Endodermal cell (in vitro differentiated cells): ENCODE results near the gene IL10RA. TPM values are rescaled to one million over a fixed set of nuclear protein-coding genes. Genes with fewer than 3 reads are reported as not detected.
"Not testable (repeated sequence)": the region's sequence is repeated elsewhere in the genome, so short reads cannot be mapped to it uniquely, and the experiment has no call there.

ENCODE experiments used
- DNase-seq: peaks from one replicate; pipeline ENCODE4 v3.0.0-alpha.2; 2017
- H3K27ac ChIP-seq: 2 replicates; pipeline ENCODE4 v1.5.1; 2013; ENCODE audit warnings: mild to moderate bottlenecking, low read depth, low read length, moderate library complexity
- H3K27me3 ChIP-seq: 2 replicates; pipeline ENCODE4 v1.6.1; 2013; ENCODE audit warnings: mild to moderate bottlenecking, low read length, moderate library complexity; ENCODE audit not compliant: insufficient read depth, control insufficient read depth, poor library complexity, severe bottlenecking
- H3K36me3 ChIP-seq: 2 replicates; pipeline ENCODE4 v1.7.0; 2013; ENCODE audit warnings: mild to moderate bottlenecking, low read length, moderate library complexity; ENCODE audit not compliant: control insufficient read depth, insufficient read depth
- H3K4me1 ChIP-seq: one replicate; pipeline ENCODE4 v1.7.0; 2013; ENCODE audit warnings: low read length; ENCODE audit not compliant: control insufficient read depth, insufficient read depth
- H3K4me3 ChIP-seq: 2 replicates; pipeline ENCODE4 v1.5.1; 2013; ENCODE audit warnings: mild to moderate bottlenecking, low read length, moderate library complexity
- H3K9ac ChIP-seq: 2 replicates; pipeline ENCODE4 v1.6.1; 2013; ENCODE audit warnings: mild to moderate bottlenecking, low read length, moderate library complexity; ENCODE audit not compliant: poor library complexity, severe bottlenecking; ENCODE audit errors: extremely low read depth
- H3K9me3 ChIP-seq: 2 replicates; pipeline ENCODE4 v1.6.1; 2013; ENCODE audit warnings: mild to moderate bottlenecking, low read length, moderate library complexity; ENCODE audit not compliant: control insufficient read depth
- H3K27ac Mint-ChIP-seq: 2 replicates; pipeline ENCODE4 v1.8.0; 2020; ENCODE audit warnings: mixed read lengths
- H3K27me3 Mint-ChIP-seq: 2 replicates; pipeline ENCODE4 v1.8.0; 2021; ENCODE audit warnings: mild to moderate bottlenecking, mixed read lengths; ENCODE audit not compliant: insufficient read depth
- H3K36me3 Mint-ChIP-seq: 2 replicates; pipeline ENCODE4 v1.8.0; 2020; ENCODE audit warnings: low read depth, mixed read lengths
- H3K4me1 Mint-ChIP-seq: 2 replicates; pipeline ENCODE4 v1.8.0; 2020; ENCODE audit warnings: mixed read lengths
- H3K4me3 Mint-ChIP-seq: 2 replicates; pipeline ENCODE4 v1.8.0; 2020; ENCODE audit warnings: mild to moderate bottlenecking, moderate library complexity, mixed read lengths
- H3K9me3 Mint-ChIP-seq: 2 replicates; pipeline ENCODE4 v1.8.0; 2020; ENCODE audit warnings: mild to moderate bottlenecking, mixed read lengths
- WGBS, 2 experiments: methylation state at CpG; one replicate each; pipeline versions ENCODE4 v1.1.5 to v1.1.7; 2013; ENCODE audit warnings: missing lambda C conversion rate in 2 of 2, mixed read lengths in 1 of 2; ENCODE audit not compliant: insufficient coverage in 1 of 2, insufficient read length in 1 of 2; 5-methylcytosine and 5-hydroxymethylcytosine counted together
- total RNA-seq, 2 donors: library from RNA; stranded (reverse); fragmentation: NEBNext Ultra II Directional in 1 of 2; extraction: Animal tissue kit (Norgen Biotek cat#: 25700) in 1 of 2; gene quantifications; 2 replicates in 1 of 2; 3 replicates in 1 of 2; pipeline ENCODE4 v1.2.1, GENCODE V29; 2021
- TF ChIP-seq, protein P1 (sequence below): fragments of 200-600 bp; sonication (generic); conservative IDR thresholded peaks from 2 replicates; pipeline ENCODE4 v1.5.0; 2021; ENCODE audit warnings: antibody characterized with exemption, mild to moderate bottlenecking

Gene IL10RA
- total RNA-seq, 2 donors from 2014 or later: 0.46 to 0.51 TPM

DNA sequence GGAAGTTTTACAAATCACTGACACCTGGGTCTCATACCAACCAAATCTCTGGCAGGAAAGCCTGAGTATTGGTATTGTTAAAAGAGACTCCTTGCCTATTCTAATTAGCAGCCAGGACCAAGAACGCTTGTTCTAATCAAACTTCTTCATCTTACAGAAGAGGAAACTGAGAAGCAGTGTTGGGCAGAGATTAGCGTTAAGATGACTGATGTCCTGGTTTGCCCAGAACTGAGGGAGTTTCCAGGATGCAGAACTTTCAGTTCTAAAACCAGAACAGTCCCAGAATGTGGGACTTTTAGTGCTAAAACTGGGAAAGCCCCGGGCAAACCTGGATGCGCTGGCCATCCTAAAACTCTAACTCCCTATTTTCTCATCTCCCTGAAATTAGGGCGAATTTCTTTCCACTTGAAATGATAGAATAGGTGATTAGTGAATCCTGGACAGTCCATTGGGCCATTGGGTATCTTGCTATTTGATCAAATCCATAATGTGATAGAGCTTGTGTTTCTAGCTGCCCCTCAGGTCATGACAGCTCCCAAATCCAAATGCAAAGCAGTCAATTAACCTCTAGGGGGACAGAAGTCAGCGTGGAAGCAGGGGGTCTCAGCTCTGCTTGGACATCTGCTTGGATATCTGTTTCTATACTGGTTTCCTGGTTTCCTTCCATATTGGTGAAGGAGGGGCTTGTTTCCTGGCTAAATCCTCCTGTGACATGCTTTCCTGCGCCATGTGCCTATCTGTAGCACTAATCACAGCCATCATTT is 41.0 kb upstream of the IL10RA start:
- H3K4me3 ChIP-seq: no peak overlapping the region
- Mint-ChIP-seq H3K36me3 (no peaks in the 10 kb centered on the region), H3K4me3 (no peak overlapping the region), H3K4me1 (peaks cover 2% of the 10 kb centered on the region), H3K9me3 (no peaks in the 10 kb centered on the region), H3K27ac (no peak overlapping the region), H3K27me3 (peaks cover 2% of the 10 kb centered on the region)
- TF ChIP-seq, protein P1, sequence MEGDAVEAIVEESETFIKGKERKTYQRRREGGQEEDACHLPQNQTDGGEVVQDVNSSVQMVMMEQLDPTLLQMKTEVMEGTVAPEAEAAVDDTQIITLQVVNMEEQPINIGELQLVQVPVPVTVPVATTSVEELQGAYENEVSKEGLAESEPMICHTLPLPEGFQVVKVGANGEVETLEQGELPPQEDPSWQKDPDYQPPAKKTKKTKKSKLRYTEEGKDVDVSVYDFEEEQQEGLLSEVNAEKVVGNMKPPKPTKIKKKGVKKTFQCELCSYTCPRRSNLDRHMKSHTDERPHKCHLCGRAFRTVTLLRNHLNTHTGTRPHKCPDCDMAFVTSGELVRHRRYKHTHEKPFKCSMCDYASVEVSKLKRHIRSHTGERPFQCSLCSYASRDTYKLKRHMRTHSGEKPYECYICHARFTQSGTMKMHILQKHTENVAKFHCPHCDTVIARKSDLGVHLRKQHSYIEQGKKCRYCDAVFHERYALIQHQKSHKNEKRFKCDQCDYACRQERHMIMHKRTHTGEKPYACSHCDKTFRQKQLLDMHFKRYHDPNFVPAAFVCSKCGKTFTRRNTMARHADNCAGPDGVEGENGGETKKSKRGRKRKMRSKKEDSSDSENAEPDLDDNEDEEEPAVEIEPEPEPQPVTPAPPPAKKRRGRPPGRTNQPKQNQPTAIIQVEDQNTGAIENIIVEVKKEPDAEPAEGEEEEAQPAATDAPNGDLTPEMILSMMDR: peak; percentile 75
- no peaks in the 10 kb centered on the region for H3K36me3 ChIP-seq
- no peaks in the 10 kb centered on the region for H3K4me1 ChIP-seq
- peaks cover 8% of the 10 kb centered on the region for H3K9me3 ChIP-seq
- H3K27me3 ChIP-seq: no peaks in the 10 kb centered on the region
- H3K9ac ChIP-seq: no peak overlapping the region
- 75 to 76% methylated on average over 2 to 6 of the region's 7 CpGs for WGBS, 2 experiments
- peak; percentile 56 for DNase-seq
- H3K27ac ChIP-seq: no peak overlapping the region

DNA sequence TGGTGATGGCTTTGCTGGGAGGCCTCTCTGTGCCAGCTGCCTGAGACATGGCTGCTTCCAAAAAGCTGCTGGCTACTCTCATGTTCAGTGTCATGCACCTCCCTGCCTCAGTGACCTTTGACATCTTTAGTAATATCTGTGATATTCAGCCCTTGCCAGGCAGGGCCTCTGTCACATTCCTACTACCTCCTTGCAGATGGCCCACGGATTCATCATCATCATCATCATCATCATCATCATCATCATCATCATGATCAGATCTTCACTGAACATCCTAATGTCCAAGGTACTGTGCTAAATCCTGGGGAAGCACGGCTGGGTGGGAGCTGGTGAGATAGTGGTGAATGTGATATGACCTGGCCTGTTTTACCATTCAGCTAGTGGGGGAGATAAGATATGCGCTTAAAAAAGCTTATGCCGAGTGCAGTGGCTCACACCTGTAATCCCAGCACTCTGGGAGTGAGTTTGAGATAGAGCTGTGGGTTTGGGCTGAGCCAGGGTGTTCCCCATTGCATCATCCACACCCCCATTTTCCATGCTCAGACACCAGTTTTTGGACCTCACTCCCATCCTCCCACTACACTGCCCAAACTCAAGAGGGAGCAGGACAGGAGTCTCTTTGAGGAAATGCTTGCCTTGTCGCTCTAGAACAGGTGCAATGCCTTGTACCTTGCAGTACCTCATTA is 39.9 kb upstream of the IL10RA start:
- Mint-ChIP-seq H3K27me3 (peaks cover 4% of the 10 kb centered on the region), H3K36me3 (no peaks in the 10 kb centered on the region), H3K9me3 (no peaks in the 10 kb centered on the region), H3K27ac (peak overlapping the region; percentile 57), H3K4me1 (peaks cover 2% of the 10 kb centered on the region), H3K4me3 (no peak overlapping the region)
- no peak overlapping the region for H3K4me3 ChIP-seq
- H3K36me3 ChIP-seq: no peaks in the 10 kb centered on the region
- H3K9ac ChIP-seq: no peak overlapping the region
- no peak overlapping the region for H3K27ac ChIP-seq
- peaks cover 8% of the 10 kb centered on the region for H3K9me3 ChIP-seq
- peak; percentile 24 for DNase-seq
- H3K27me3 ChIP-seq: no peaks in the 10 kb centered on the region
- H3K4me1 ChIP-seq: no peaks in the 10 kb centered on the region
- TF ChIP-seq, protein P1: no peak
- WGBS, 2 experiments: 78 to 86% methylated on average over 2 to 5 of the region's 5 CpGs

DNA sequence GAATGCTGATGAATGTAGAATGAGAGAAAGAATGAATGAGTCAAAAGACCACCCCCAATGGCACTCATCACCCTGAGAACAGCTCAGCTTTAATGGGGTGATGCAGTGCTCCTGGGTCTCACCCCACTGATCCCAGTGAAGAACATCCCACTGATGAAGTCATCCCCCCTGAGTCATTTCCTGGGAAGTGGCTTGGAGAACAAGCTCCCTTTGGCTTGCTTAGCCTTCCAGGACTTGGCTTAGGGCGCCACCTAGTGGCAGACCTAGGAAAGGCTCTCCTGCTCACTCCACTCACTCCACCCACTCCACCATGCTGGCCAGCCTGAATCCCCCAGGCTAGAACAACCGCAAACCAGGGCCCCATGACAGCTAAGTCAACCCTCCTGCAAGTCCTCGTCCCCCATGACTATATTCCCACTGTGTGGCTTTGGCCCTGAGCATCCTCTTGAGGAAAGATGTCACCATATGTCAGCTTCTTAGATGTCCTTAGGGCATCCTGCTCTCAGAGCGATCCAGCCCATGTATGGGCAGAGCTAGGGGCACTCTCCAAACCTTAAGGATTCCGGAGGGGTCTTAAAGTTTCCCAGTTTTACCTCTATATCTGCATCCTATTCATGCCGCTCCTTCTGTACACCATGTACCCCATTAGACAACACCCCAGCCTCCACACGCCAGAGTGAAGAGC is 39.2 kb upstream of the IL10RA start:
- Mint-ChIP-seq H3K9me3 (no peaks in the 10 kb centered on the region), H3K4me3 (no peak overlapping the region), H3K4me1 (peaks cover 2% of the 10 kb centered on the region), H3K27me3 (peaks cover 6% of the 10 kb centered on the region), H3K27ac (peak overlapping the region; percentile 57), H3K36me3 (no peaks in the 10 kb centered on the region)
- Histone ChIP-seq H3K4me3 (no peak overlapping the region), H3K27ac (no peak overlapping the region), H3K9ac (no peak overlapping the region), H3K36me3 (no peaks in the 10 kb centered on the region), H3K27me3 (no peaks in the 10 kb centered on the region), H3K9me3 (peaks cover 8% of the 10 kb centered on the region), H3K4me1 (no peaks in the 10 kb centered on the region)
- TF ChIP-seq, protein P1: peak; percentile 93
- peak; percentile 98 for DNase-seq
- WGBS, 2 experiments: 57 to 92% methylated on average over 2 to 7 of the region's 7 CpGs

DNA sequence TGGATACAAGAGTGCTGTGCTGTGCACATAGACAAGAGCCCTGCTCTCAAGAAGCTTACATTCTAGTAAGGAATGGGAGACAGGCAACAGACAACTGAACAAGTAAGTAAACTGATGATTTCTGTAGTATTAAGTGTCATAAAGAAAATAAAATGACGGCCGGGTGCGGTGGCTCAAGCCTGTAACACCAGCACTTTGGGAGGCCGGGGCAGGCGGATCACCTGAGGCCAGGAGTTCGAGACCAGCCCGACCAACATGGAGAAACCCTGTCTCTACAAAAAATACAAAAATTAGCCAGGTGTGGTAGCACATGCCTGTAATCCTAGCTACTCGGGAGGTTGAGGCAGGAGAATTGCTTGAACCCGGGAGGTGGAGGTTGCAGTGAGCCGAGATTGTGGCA is 38.4 kb upstream of the IL10RA start:
- H3K27me3 Mint-ChIP-seq, H3K9ac ChIP-seq, H3K4me1 Mint-ChIP-seq, H3K9me3 ChIP-seq, H3K27ac ChIP-seq, H3K4me3 ChIP-seq, H3K27ac Mint-ChIP-seq, H3K4me3 Mint-ChIP-seq, H3K27me3 ChIP-seq, H3K4me1 ChIP-seq, H3K36me3 Mint-ChIP-seq, H3K9me3 Mint-ChIP-seq, H3K36me3 ChIP-seq: not testable (repeated sequence)
- 96% methylated on average over 7 to 9 of the region's 10 CpGs for WGBS, 2 experiments
- DNase-seq: peak; percentile 13

DNA sequence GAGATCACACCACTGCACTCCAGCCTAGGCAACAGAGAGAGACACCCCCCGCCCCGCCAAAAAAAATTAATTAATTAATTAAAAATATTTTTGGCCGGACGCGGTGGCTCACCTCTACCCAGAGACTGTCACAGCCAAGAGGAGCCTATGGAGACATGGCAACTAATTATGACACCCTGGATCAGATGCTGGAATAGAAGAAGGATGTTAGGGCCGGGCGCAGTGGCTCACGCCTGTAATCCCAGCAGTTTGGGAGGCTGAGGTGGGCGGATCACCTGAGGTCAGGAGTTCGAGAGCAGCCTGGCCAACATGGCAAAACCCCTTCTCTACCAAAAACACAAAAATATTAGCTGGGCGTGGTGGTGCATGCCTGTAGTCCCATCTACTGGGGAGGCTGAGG is 37.7 kb upstream of the IL10RA start:
- not testable (repeated sequence) for H3K36me3 ChIP-seq, H3K4me1 Mint-ChIP-seq, H3K4me3 ChIP-seq, H3K27ac Mint-ChIP-seq, H3K4me1 ChIP-seq, H3K36me3 Mint-ChIP-seq, H3K27me3 ChIP-seq, H3K9ac ChIP-seq, H3K9me3 ChIP-seq, H3K27ac ChIP-seq, DNase-seq, H3K9me3 Mint-ChIP-seq, H3K4me3 Mint-ChIP-seq, H3K27me3 Mint-ChIP-seq
- 96 to 100% methylated on average over 3 to 11 of the region's 11 CpGs for WGBS, 2 experiments
